Testis (tissue), 2 donors: ENCODE data around the gene ITPKB.

Experiments
- CTCF ChIP-seq, 3 experiments: fragments of 450-650 bp in 2 of 3; fragments of 200-600 bp in 1 of 3; sonication (generic) in 1 of 3; IDR thresholded peaks; one replicate each; pipeline ENCODE4 v1.5.1; 2016 to 2019; ENCODE audit warnings: antibody characterized with exemption in 3 of 3, mild to moderate bottlenecking in 2 of 3, moderate library complexity in 1 of 3
- POLR2A ChIP-seq: fragments of 450-650 bp; IDR thresholded peaks from one replicate; pipeline ENCODE4 v1.6.1; 2017; ENCODE audit warnings: antibody characterized with exemption, mild to moderate bottlenecking, moderate library complexity

DNA sequence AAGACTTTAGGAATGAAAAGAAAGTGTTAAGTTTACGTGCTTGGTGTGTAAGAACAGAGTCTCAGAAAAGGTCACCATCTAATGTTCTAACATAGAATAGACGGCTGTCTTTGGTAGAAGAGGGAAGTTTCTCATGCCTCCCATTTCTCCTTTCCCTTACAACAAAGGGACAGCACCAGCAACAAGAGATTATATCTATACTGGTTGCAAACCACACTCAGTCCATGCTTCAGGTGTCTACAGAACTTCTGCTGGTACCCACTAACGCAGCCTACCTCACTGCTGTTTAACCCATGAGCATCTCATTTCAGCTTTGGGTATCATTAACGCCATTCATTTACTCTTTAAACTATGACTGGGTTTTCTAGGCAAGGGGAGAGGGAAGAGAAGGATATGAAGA lies 9.2 kb upstream of the ITPKB start:
- TF ChIP-seq CTCF (IDR thresholded peaks at IDR 0.05) (no peak), POLR2A (no peak)
